ENCODE results near the gene SETBP1. TPM values are rescaled to one million over a fixed set of nuclear protein-coding genes. Genes with fewer than 3 reads are reported as not detected.

The SETBP1 gene
- polyA plus RNA-seq, 4 donors, result 30.6 to 51.3 (median 32.5) TPM

GRCh38 chr18:45050712-45051601, 370.3 kb downstream of the SETBP1 start:
- peak; percentile 30 to 47 (median 36) for DNase-seq (ENCODE audit: low read depth in 4 of 4, low spot score in 3 of 4)

GRCh38 chr18:45054636-45055035, 373.9 kb downstream of the SETBP1 start:
- DNase-seq (ENCODE audit: low read depth in 4 of 4, low spot score in 3 of 4), result no peak

DNA sequence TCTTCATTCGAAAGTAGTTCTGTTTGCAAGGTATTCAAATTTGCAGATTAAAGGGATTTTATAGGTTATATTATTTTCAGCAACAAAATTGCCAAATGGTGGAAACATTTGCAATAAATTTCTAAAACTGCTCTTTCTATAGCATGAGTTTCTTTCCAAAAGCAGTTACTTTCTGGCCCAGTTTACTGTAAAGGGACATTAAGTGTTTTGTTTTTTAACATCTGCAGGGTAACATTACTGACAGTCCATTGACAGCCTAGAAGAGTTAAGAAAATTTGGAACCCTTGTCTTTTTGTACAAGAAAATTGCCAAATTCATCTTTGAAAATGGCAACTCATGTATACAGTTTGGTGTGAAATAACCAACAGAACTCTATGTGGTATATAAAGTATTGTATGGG, 375.1 kb downstream of the SETBP1 start:
- DNase-seq (ENCODE audit: low read depth in 4 of 4, low spot score in 3 of 4), result no peak

DNA sequence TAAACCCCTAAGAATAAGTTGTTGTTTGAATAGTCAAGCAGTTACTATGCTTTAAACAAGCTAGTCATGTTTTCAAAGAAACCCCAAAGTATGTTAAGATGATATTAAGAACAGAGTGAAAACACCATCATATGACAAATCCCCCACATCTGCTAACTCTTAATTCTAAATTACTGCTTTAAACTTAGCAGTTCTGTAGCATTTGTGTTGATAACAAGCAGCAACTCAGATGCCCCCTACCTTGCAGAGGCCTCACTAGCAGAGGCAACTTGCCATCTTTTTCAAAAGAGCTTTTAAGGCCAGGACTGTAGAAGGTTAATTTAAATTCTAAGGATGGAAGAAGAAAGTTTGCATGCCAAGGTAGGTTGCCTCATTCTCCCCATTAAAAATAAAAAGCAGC, 376.2 kb downstream of the SETBP1 start:
- no peak for DNase-seq (ENCODE audit: low read depth in 4 of 4, low spot score in 3 of 4)

DNA sequence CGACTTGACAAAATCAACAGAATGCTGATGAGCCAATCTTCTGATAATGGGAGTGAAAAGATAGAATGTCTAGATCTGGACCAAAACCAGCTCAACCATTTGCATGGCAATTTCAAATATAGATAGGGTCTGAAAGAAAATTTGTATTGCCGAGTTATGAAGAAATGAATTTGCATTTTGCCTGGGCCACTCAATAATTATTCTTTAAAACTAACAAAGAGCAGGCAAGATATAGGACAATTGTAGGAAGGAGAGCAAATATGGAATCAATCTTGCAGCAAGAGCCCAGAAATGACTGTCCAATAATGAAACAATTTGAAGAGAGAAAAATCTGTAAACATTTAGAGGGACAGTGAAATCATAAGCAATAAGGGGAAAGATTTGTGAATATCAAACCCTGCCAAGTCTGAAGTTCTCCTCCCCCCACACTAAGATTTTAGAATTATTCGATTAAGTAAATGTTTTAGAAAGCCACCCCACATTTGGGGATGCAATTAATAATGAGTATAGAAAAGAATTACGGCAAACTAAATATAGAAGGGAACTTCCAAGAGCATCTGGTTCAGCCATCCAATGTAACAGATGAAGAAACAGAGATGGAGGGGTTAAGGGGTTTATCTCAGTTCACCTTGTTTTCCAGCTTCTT, 377.4 kb downstream of the SETBP1 start:
- DNase-seq (ENCODE audit: low read depth in 4 of 4, low spot score in 3 of 4), result no peak

GRCh38 chr18:45059695-45060094, 379.0 kb downstream of the SETBP1 start:
- DNase-seq (ENCODE audit: low read depth in 4 of 4, low spot score in 3 of 4), result no peak

DNA sequence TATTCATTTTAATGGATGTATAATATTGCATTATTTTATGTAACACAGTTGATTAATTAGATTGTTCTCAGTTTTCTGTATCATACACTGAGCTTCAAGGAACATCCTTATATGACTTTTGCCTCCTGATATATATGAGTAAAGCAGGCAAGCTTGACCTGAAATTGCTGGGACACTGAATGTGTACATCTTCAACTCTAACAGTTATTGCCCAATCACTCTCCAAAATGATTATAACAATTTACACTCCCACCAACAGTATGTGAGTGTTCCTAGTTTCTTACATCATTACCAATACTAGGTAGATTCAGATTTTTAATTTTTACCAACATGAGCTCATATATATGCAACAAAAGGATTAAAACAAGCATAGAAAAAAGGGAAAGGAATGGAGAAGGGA, 379.4 kb downstream of the SETBP1 start:
- no peak for DNase-seq (ENCODE audit: low read depth in 4 of 4, low spot score in 3 of 4)

GRCh38 chr18:45061359-45061758, 380.7 kb downstream of the SETBP1 start:
- no peak for DNase-seq (ENCODE audit: low read depth in 4 of 4, low spot score in 3 of 4)

DNA sequence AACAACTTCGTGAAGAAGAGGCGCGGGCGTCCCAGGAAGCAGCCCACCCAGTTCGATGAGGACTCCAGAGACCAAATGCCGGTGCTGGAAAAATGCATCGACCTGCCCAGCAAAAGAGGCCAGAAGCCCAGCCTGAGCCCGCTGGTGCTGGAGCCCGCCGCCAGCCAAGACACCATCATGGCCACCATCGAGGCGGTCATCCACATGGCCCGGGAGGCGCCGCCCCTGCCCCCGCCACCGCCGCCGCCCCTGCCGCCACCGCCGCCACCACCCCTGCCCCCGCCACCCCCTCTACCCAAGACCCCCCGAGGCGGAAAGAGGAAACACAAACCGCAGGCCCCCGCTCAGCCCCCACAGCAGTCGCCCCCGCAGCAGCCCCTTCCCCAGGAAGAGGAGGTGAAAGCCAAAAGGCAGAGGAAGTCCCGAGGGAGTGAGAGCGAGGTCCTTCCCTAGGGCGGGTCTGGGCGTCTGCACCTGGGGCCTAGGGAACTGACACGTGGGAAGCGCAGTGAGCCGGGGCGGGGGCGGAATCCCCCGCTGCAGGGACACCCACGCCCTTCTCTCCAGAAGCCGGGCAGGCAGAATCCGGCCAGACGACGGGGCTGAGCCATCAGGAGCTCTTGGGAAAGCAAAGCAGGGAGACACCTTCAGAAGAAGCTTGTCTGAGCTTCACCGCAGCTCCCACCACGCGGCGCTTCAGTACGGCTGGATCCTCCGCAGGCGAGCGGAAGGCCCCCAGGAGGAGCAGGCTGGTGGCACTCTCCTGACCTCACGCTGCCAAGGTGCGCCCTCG, 382.8 kb downstream of the SETBP1 start:
- DNase-seq (ENCODE audit: low read depth in 4 of 4, low spot score in 3 of 4), result no peak

GRCh38 chr18:45066210-45066609, 385.5 kb downstream of the SETBP1 start:
- DNase-seq (ENCODE audit: low read depth in 4 of 4, low spot score in 3 of 4), result no peak

GRCh38 chr18:45066886-45067285, 386.2 kb downstream of the SETBP1 start:
- no peak for DNase-seq (ENCODE audit: low read depth in 4 of 4, low spot score in 3 of 4)

DNA sequence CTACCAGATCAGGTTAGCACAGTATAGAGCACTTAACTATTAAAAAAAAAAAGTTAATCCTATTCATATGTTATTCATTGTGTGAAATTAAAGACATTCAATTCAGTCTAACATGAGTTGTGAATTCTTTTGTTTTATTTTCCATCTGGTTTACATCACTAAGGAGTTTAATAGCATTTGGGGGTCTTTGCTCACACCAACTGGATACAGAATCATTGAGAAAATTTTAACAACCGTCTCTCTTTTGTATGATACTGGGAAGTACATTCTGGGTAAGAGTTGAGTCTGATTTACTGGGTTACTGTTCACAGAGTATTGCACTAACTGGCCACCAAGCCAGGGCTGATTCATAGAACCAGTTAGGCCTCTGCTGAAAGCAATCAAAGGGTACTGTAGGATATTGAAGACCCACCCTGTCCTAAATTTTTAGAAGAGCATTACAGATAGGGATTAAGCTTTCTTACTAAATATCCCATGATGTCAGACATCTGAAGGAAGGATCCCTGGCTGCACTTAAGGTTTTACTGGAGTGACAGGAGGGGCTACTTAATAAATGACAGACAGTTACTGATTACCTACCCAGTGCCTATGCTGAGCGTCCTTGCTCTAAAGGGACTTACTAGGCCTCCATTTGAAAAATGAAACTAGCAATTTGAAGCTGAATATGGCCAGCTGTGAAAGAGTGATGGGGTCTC, 387.9 kb downstream of the SETBP1 start:
- DNase-seq (ENCODE audit: low read depth in 4 of 4, low spot score in 3 of 4), result no peak

DNA sequence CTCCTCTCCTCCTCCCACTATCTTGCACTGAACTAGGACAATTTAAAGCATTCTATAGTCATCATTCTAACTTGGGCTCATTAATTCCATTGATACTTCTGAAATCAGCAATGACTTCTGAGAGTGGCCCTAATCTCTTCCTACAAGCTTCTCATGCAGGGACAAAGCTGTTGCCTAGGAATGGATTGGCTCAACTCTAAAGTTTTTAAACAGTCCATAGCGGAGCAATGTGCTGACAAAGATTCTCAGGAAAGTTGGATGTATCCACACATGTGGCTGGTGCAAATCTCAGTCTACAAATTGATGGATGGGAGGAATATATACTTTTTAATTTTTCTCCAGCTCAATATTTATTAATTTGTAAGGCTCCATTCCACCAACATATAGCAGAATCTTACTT, 388.9 kb downstream of the SETBP1 start:
- DNase-seq (ENCODE audit: low read depth in 4 of 4, low spot score in 3 of 4), result no peak

- DNase-seq (ENCODE audit: low read depth in 4 of 4, low spot score in 3 of 4), result no peak
These were observed 391.3 kb downstream of the SETBP1 start for GRCh38 chr18:45071956-45072355.

GRCh38 chr18:45073556-45073955, 392.9 kb downstream of the SETBP1 start:
- no peak for DNase-seq (ENCODE audit: low read depth in 4 of 4, low spot score in 3 of 4)

DNA sequence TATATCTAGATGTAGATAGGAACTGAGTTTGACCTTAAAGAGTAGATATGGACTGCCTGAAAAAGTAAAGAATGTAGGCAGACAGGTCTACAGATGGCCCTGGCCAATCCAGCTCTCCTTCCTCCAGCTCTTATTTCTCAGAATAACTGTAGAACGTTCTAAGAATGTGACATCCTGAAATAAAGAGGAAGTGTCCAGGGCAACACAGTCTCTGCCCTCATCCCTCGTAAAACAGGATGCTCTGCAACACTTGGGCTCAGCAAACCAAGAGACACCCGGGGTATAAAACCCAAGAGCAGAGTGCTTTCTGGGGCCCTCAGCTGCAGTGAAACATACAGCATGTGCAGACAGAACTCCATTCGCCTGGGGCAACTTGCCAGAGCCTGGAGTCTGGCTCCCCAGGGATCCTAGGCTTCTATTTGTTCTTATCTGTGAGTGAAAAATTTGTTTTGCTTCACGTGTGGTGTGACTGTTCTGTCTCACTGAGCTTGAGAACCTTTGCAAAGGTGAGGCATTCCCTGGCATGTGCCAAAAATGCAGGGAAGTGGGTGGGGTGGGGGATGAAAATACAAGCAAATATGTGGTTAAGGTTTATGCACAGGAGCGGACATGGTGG, 401.0 kb downstream of the SETBP1 start:
- DNase-seq (ENCODE audit: low read depth in 4 of 4, low spot score in 3 of 4), result no peak

GRCh38 chr18:45083226-45083855, 402.7 kb downstream of the SETBP1 start:
- DNase-seq (ENCODE audit: low read depth in 4 of 4, low spot score in 3 of 4), result no peak

DNA sequence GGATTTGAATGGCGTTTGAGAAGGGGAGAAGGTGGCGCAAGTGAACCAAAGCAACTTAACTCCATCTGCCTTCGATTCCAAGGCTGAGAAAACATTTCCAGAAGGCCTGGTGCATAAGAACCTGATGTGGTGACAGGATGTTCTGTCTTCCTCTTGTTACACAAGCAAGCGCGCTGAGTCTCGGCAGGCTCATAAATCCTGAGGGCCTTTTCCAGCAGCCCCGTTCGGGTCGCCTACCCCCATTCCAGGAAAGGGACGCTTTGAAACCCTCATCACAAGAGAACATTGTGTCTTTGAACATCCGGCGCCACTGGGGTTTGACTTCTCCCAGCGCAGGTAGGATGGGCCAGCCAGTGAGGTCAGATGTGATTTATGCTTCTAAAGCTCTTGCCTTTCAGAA, 403.5 kb downstream of the SETBP1 start:
- peak; percentile 16 to 50 (median 30) for DNase-seq (ENCODE audit: low read depth in 4 of 4, low spot score in 3 of 4)

DNA sequence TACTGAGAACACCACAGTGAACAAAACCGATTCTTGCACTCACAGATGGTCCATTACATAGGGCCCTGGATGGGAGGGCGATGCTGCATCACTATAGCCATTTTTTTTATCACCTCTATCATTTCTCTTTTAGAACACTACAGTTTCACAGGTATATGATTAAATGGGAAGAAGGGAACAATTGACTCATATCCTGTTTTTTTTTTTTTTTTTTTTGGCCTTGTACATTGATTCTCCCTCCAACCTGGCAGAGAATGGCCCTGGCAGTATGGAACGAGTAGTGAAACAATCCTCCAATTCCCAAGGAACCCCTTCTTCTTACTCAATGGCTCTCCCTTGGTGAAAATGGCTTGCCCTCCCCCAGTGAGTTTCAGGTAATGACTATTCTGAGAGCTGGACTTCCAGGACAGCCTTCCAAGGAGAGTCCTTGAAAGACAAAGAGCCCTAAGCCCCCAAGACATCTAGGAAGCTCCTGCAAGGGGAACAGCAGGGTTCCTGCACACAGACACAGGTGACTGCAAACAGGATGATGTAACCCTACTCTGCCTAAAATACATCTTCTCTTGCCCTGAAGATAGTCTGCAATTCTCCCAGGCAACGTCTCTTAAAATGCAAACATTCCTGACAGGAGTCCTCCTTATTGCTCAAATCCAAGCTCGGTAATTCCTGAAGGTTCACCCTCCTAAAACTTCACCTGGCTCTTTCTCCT, 405.4 kb downstream of the SETBP1 start:
- no peak for DNase-seq (ENCODE audit: low read depth in 4 of 4, low spot score in 3 of 4)

All from left renal pelvis (tissue), 4 donors.